Transverse colon (tissue), 3 donors: ENCODE data around the gene GPC6.

Source experiments
- CTCF ChIP-seq, 5 experiments: fragments of 200-600 bp in 3 of 5; fragments of 450-650 bp in 2 of 5; sonication (generic) in 3 of 5; IDR thresholded peaks; 1 replicate in 2 of 5; 2 replicates in 3 of 5; pipeline ENCODE4 v1.5.1; 2016 to 2017; ENCODE audit warnings: antibody characterized with exemption in 5 of 5, inconsistent platforms in 3 of 5, mild to moderate bottlenecking in 2 of 5, moderate library complexity in 1 of 5
- EP300 ChIP-seq: sonication (generic); formaldehyde crosslinking; IDR thresholded peaks from one replicate; pipeline ENCODE4 v1.6.1; 2017; ENCODE audit warnings: antibody characterized with exemption, low read depth
- POLR2A ChIP-seq: fragments of 450-650 bp; IDR thresholded peaks from one replicate; pipeline ENCODE4 v1.6.1; 2016; ENCODE audit warnings: antibody characterized with exemption, mild to moderate bottlenecking, moderate library complexity

GRCh38 chr13:94300401-94300800, 1073.8 kb downstream of the GPC6 start:
- TF ChIP-seq CTCF (IDR thresholded peaks at IDR 0.05) (no peak), POLR2A (no peak), EP300 (no peak)
